H1 (cell line): ENCODE data around the gene RAPGEF1. TPM values are rescaled to one million over a fixed set of nuclear protein-coding genes. Genes with fewer than 3 reads are reported as not detected.

Experiments used
- CTCF ChIA-PET: fragments of 300-600 bp; sonication (Branson Sonifier 250); formaldehyde crosslinking; loops from one replicate; lab custom pipeline; 2021; ENCODE audit not compliant: partially characterized antibody; lab: Charles Lee
- POLR2A ChIA-PET: fragments of 300-600 bp; sonication (Branson Sonifier 250); formaldehyde crosslinking; loops from one replicate; lab custom pipeline; 2021; ENCODE audit warnings: inconsistent platforms; ENCODE audit not compliant: partially characterized antibody; lab: Charles Lee
- DNase-seq, 2 experiments: peaks; one replicate each; pipeline versions ENCODE4 v3.0.0 to v3.0.0-alpha.2; 2010 to 2022; ENCODE audit warnings: low spot score in 2 of 2, low read depth in 1 of 2, mixed read lengths in 1 of 2
- FAIRE-seq: peaks from 2 replicates; lab custom pipeline; 2011; peaks lifted over from hg19 to GRCh38; lab: Jason Lieb, UNC
- H2AFZ ChIP-seq: 2 replicates; pipeline ENCODE4 v1.8.1; 2012; ENCODE audit warnings: low read length, inconsistent platforms
- H2AK5ac ChIP-seq: 2 replicates; pipeline ENCODE4 v1.6.1; 2013; ENCODE audit warnings: low read depth, low read length
- H2BK120ac ChIP-seq: replicated peaks from 2 replicates; pipeline ENCODE3; 2013; ENCODE audit warnings: low read depth, low read length, inconsistent platforms
- H2BK12ac ChIP-seq: 2 replicates; pipeline ENCODE4 v1.6.1; 2013; ENCODE audit warnings: low read depth, low read length
- H2BK15ac ChIP-seq: 2 replicates; pipeline ENCODE4 v1.6.1; 2013; ENCODE audit warnings: low read length
- H2BK20ac ChIP-seq: 2 replicates; pipeline ENCODE4 v1.6.1; 2013; ENCODE audit warnings: low read length
- H2BK5ac ChIP-seq: 2 replicates; pipeline ENCODE4 v1.6.1; 2013; ENCODE audit warnings: low read depth, low read length
- H3K14ac ChIP-seq: 2 replicates; pipeline ENCODE4 v1.6.1; 2013; ENCODE audit warnings: inconsistent platforms; ENCODE audit not compliant: insufficient read length
- H3K18ac ChIP-seq: 2 replicates; pipeline ENCODE4 v1.6.1; 2013; ENCODE audit warnings: low read length; ENCODE audit errors: extremely low read depth
- H3K23ac ChIP-seq: 2 replicates; pipeline ENCODE4 v1.6.1; 2013; ENCODE audit warnings: inconsistent platforms; ENCODE audit not compliant: insufficient read length
- H3K23me2 ChIP-seq: 2 replicates; pipeline ENCODE4 v1.6.1; 2013; ENCODE audit warnings: low read depth, low read length
- H3K27ac ChIP-seq: 2 replicates; pipeline ENCODE4 v1.6.1; 2011; ENCODE audit warnings: low read depth, low read length, inconsistent platforms
- H3K27me3 ChIP-seq, 4 experiments: replicated peaks in 1 of 4; 1 replicate in 1 of 4; 2 replicates in 3 of 4; pipeline versions ENCODE4 v1.6.1 to v1.8.1; 2011 to 2013; ENCODE audit warnings: low read length in 3 of 4, mild to moderate bottlenecking in 3 of 4, inconsistent platforms in 2 of 4, mixed read lengths in 2 of 4, moderate library complexity in 1 of 4; ENCODE audit not compliant: control insufficient read depth in 3 of 4, insufficient read depth in 3 of 4; ENCODE audit errors: extremely low read depth in 1 of 4
- H3K36me3 ChIP-seq, 4 experiments: 2 replicates each; pipeline versions ENCODE4 v1.6.1 to v1.8.1; 2011 to 2013; ENCODE audit warnings: mild to moderate bottlenecking in 4 of 4, low read length in 3 of 4, moderate library complexity in 2 of 4, control low read depth in 1 of 4, inconsistent platforms in 1 of 4; ENCODE audit not compliant: insufficient read depth in 4 of 4, control insufficient read depth in 2 of 4
- H3K4ac ChIP-seq: replicated peaks from 2 replicates; pipeline ENCODE3; 2013; ENCODE audit warnings: low read length, low read depth, mixed read lengths, inconsistent platforms; ENCODE audit not compliant: insufficient read length
- H3K4me1 ChIP-seq, 4 experiments: replicated peaks in 1 of 4; 1 replicate in 1 of 4; 2 replicates in 3 of 4; pipeline versions ENCODE4 v1.6.1 to v1.8.1; 2011 to 2013; ENCODE audit warnings: low read length in 3 of 4, inconsistent platforms in 2 of 4, mixed read lengths in 1 of 4; ENCODE audit not compliant: insufficient read depth in 4 of 4, control insufficient read depth in 3 of 4
- H3K4me2 ChIP-seq, 2 experiments: 2 replicates each; pipeline versions ENCODE4 v1.6.1 to v1.8.1; 2011 to 2013; ENCODE audit warnings: low read depth in 2 of 2, low read length in 2 of 2, control low read depth in 1 of 2, inconsistent platforms in 1 of 2, mild to moderate bottlenecking in 1 of 2; ENCODE audit not compliant: insufficient read depth in 1 of 2
- H3K4me3 ChIP-seq, 4 experiments: fragments of 200-600, 300-600 bp in 1 of 4; sonication (generic), shearing (Covaris generic), sonication (Bioruptor Twin) in 1 of 4; 2 replicates each; pipeline versions ENCODE4 v1.5.1 to v1.8.1; 2011 to 2016; ENCODE audit warnings: low read length in 4 of 4, low read depth in 3 of 4, control low read depth in 2 of 4, inconsistent platforms in 2 of 4, mild to moderate bottlenecking in 2 of 4, mixed read lengths in 1 of 4, moderate library complexity in 1 of 4; ENCODE audit not compliant: insufficient read depth in 2 of 4; ENCODE audit errors: extremely low read depth in 1 of 4
- H3K56ac ChIP-seq: replicated peaks from 2 replicates; pipeline ENCODE3; 2013; ENCODE audit warnings: low read depth, mild to moderate bottlenecking, mixed read lengths, low read length, inconsistent platforms; ENCODE audit not compliant: insufficient read length
- H3K79me1 ChIP-seq: 2 replicates; pipeline ENCODE4 v1.6.1; 2013; ENCODE audit warnings: low read depth, low read length, control low read depth
- H3K79me2 ChIP-seq, 2 experiments: 2 replicates each; pipeline versions ENCODE4 v1.6.1 to v1.8.1; 2012 to 2013; ENCODE audit warnings: low read length in 2 of 2, mild to moderate bottlenecking in 2 of 2, inconsistent platforms in 1 of 2; ENCODE audit not compliant: insufficient read depth in 2 of 2, control insufficient read depth in 1 of 2
- H3K9ac ChIP-seq, 4 experiments: replicated peaks in 1 of 4; 1 replicate in 1 of 4; 2 replicates in 3 of 4; pipeline versions ENCODE4 v1.6.1 to v1.8.1; 2011 to 2013; ENCODE audit warnings: low read depth in 3 of 4, low read length in 3 of 4, control low read depth in 2 of 4, mild to moderate bottlenecking in 2 of 4, moderate library complexity in 2 of 4, inconsistent platforms in 1 of 4; ENCODE audit errors: extremely low read depth in 1 of 4
- H3K9me3 ChIP-seq, 2 experiments: 2 replicates each; pipeline versions ENCODE4 v1.6.1 to v1.8.1; 2012 to 2013; ENCODE audit warnings: mild to moderate bottlenecking in 2 of 2, moderate library complexity in 2 of 2, control low read depth in 1 of 2, inconsistent platforms in 1 of 2, low read depth in 1 of 2, low read length in 1 of 2, mixed read lengths in 1 of 2; ENCODE audit not compliant: insufficient read depth in 2 of 2
- H4K20me1 ChIP-seq, 2 experiments: replicated peaks in 1 of 2; 2 replicates each; pipeline versions ENCODE3 to v1.8.1; 2011 to 2013; ENCODE audit warnings: inconsistent platforms in 2 of 2, low read length in 2 of 2, mild to moderate bottlenecking in 1 of 2; ENCODE audit not compliant: insufficient read depth in 2 of 2, control insufficient read depth in 1 of 2
- H4K5ac ChIP-seq: 2 replicates; pipeline ENCODE4 v1.6.1; 2013; ENCODE audit warnings: low read length, low read depth, mixed read lengths, inconsistent platforms; ENCODE audit not compliant: insufficient read length
- H4K8ac ChIP-seq: 2 replicates; pipeline ENCODE4 v1.8.0; 2013; ENCODE audit warnings: mild to moderate bottlenecking, moderate library complexity, low read length, inconsistent platforms; ENCODE audit not compliant: insufficient read depth; ENCODE audit errors: extremely low read depth
- H4K91ac ChIP-seq: replicated peaks from 2 replicates; pipeline ENCODE3; 2013; ENCODE audit warnings: low read length, mixed read lengths, inconsistent platforms; ENCODE audit not compliant: insufficient read length
- CTCF ChIP-seq, 3 experiments: IDR thresholded peaks; 1 replicate in 2 of 3; 2 replicates in 1 of 3; pipeline versions ENCODE4 v1.5.1 to v1.6.1; 2011; ENCODE audit warnings: low read length in 3 of 3, mild to moderate bottlenecking in 3 of 3, inconsistent platforms in 2 of 3, low read depth in 1 of 3, moderate library complexity in 1 of 3; ENCODE audit not compliant: insufficient read depth in 1 of 3; ENCODE audit errors: control extremely low read depth in 1 of 3
- HDAC2 ChIP-seq, 2 experiments: fragments of 300-600 bp in 1 of 2; sonication (generic) in 1 of 2; IDR thresholded peaks; 2 replicates each; pipeline ENCODE4 v1.6.1; 2011 to 2012; ENCODE audit warnings: low read depth in 2 of 2, low read length in 2 of 2, mild to moderate bottlenecking in 2 of 2, moderate library complexity in 2 of 2, borderline replicate concordance in 1 of 2, inconsistent platforms in 1 of 2
- RAD21 ChIP-seq, 2 experiments: IDR thresholded peaks in 1 of 2; conservative IDR thresholded peaks in 1 of 2; 2 replicates each; pipeline ENCODE4 v1.6.1; 2011; ENCODE audit warnings: low read depth in 2 of 2, low read length in 2 of 2, improper control_type of control experiment in 1 of 2, inconsistent platforms in 1 of 2, mild to moderate bottlenecking in 1 of 2, moderate library complexity in 1 of 2
- WGBS, 2 experiments: shearing (Covaris generic) in 1 of 2; methylation state at CpG; one replicate each; pipeline versions ENCODE4 v1.1.6 to v1.1.7; 2013 to 2015; ENCODE audit warnings: low lambda C conversion rate in 2 of 2, mixed read lengths in 2 of 2, inconsistent platforms in 1 of 2, low coverage in 1 of 2, missing lambda C conversion rate in 1 of 2; ENCODE audit not compliant: insufficient replicate concordance in 2 of 2, insufficient coverage in 1 of 2, insufficient read length in 1 of 2; ENCODE audit errors: extremely low coverage in 1 of 2, missing lambda C conversion rate in 1 of 2; 5-methylcytosine and 5-hydroxymethylcytosine counted together
- polyA plus RNA-seq, 7 experiments: library from polyadenylated mRNA; depleted of rRNA in 3 of 7; stranded (reverse) in 5 of 7; unstranded in 2 of 7; fragments of >200 nt in 5 of 7; fragments of 200-250 nt in 2 of 7; gene quantifications; 1 replicate in 5 of 7; 2 replicates in 1 of 7; 4 replicates in 1 of 7; pipeline versions ENCODE4 v1.2.1 to v1.2.3, GENCODE V29; 2011 to 2013; ENCODE audit warnings: missing spikeins in 2 of 7, mixed read lengths in 2 of 7
- total RNA-seq: library from RNA; stranded (reverse); fragmentation: NEBNext Ultra II Directional; extraction: Animal tissue kit (Norgen Biotek cat#: 25700); gene quantifications from 2 replicates; pipeline ENCODE4 v1.2.1, GENCODE V29; 2021

Gene RAPGEF1
- total and polyA plus RNA-seq, 2 of the 8 experiments (the other 6 are each of a cell fraction or from before 2014, with no cell fraction given): 29.7 to 78.9 TPM

- H2BK15ac ChIP-seq: no peak overlapping the region
- H3K9me3 ChIP-seq: no peaks in the 10 kb centered on the region
- H3K79me2 ChIP-seq: no peaks in the 10 kb centered on the region
- no peak overlapping the region for H3K4me3 ChIP-seq
- H3K9ac ChIP-seq: no peak overlapping the region
- no peak overlapping the region for H3K4me2 ChIP-seq
- FAIRE-seq (no peak), DNase-seq (no peak)
- no peaks in the 10 kb centered on the region; a peak in 1 of 7 replicates for H3K4me1 ChIP-seq
- H2AK5ac ChIP-seq: no peak overlapping the region
- H3K23me2 ChIP-seq: no peaks in the 10 kb centered on the region
- H4K8ac ChIP-seq: no peak overlapping the region
- H4K20me1 ChIP-seq: peaks cover 0 to 5% of the 10 kb centered on the region in 2 experiments
- H2BK5ac ChIP-seq: no peak overlapping the region
- no peak overlapping the region for H3K14ac ChIP-seq
- H3K4ac ChIP-seq: no peak overlapping the region
- no peak overlapping the region for H3K23ac ChIP-seq
- CTCF ChIA-PET: interaction anchor here (0.6 to 2.7 kb wide), 3 partner anchors 9 to 149 kb away, joined by 3 to 10 read pairs (median 4); no protein-coding TSS in a partner anchor
- H3K56ac ChIP-seq: no peak overlapping the region
- no peak overlapping the region for H2BK20ac ChIP-seq
- no peaks in the 10 kb centered on the region for H3K79me1 ChIP-seq
- POLR2A ChIA-PET: no interaction called here
- H3K27ac ChIP-seq: no peak overlapping the region
- 91% methylated on average over 8 of the region's 8 CpGs; no CpG with 5 or more reads in 1 of the 2 experiments for whole genome bisulfite sequencing, 2 experiments
- H3K27me3 ChIP-seq: no peaks in the 10 kb centered on the region
- H2BK12ac ChIP-seq: no peak overlapping the region
- H2BK120ac ChIP-seq: no peak overlapping the region
- no peak overlapping the region for H2AFZ ChIP-seq
- no peak overlapping the region for H3K18ac ChIP-seq
- H4K5ac ChIP-seq: no peak overlapping the region
- TF ChIP-seq HDAC2 (IDR thresholded peaks at IDR 0.05; ENCODE audit: borderline replicate concordance in 1 of 2, low read depth in 2 of 2, low read length in 2 of 2): no peak
- no peak for TF ChIP-seq RAD21 (IDR thresholded peaks at IDR 0.05 in 1 of 2, conservative IDR thresholded peaks at IDR 0.05 in 1 of 2; ENCODE audit: low read depth in 2 of 2, low read length in 2 of 2)
- TF ChIP-seq CTCF (IDR thresholded peaks at IDR 0.05; ENCODE audit: control extremely low read depth in 1 of 3, insufficient read depth in 1 of 3, low read depth in 1 of 3, low read length in 3 of 3): no peak
- H3K36me3 ChIP-seq: peaks cover 2 to 10% (median 3%) of the 10 kb centered on the region in 4 experiments; a peak in 5 of 8 replicates
- no peak overlapping the region for H4K91ac ChIP-seq
Observed at GRCh38 chr9:131579789-131580211, 160.1 kb downstream of the RAPGEF1 start.
